Gastroesophageal sphincter (tissue), 4 donors: ENCODE measurements around the gene MROH2B. TPM values are rescaled to one million over a fixed set of nuclear protein-coding genes. Genes with fewer than 3 reads are reported as not detected.

Source experiments
- ATAC-seq: fragments of 150-250 bp; one replicate; pipeline ENCODE4 v1.9.1; 2016; ENCODE audit warnings: mild to moderate bottlenecking, moderate library complexity
- H3K27ac ChIP-seq, 4 donors: fragments of 200-600 bp; sonication (generic) in 3 of 4; 1 replicate in 3 of 4; 2 replicates in 1 of 4; pipeline ENCODE4 v1.5.1; 2016 to 2019
- H3K27me3 ChIP-seq: fragments of 200-600 bp; sonication (generic); one replicate; pipeline ENCODE4 v1.5.1; 2019
- H3K36me3 ChIP-seq, 2 donors: fragments of 200-600 bp; sonication (generic); one replicate each; pipeline ENCODE4 v1.5.1; 2019; ENCODE audit warnings: control low read depth in 1 of 2
- H3K4me1 ChIP-seq, 3 donors: fragments of 200-600 bp; sonication (generic); 1 replicate in 2 of 3; 2 replicates in 1 of 3; pipeline ENCODE4 v1.5.1; 2016 to 2019; ENCODE audit warnings: control low read depth in 2 of 3
- H3K4me3 ChIP-seq, 2 donors: fragments of 200-600 bp; sonication (generic); one replicate each; pipeline ENCODE4 v1.5.1; 2019; ENCODE audit warnings: mild to moderate bottlenecking in 1 of 2, moderate library complexity in 1 of 2
- H3K9me3 ChIP-seq, 3 donors: fragments of 200-600 bp; sonication (generic); one replicate each; pipeline ENCODE4 v1.5.1; 2017 to 2019; ENCODE audit warnings: control low read depth in 2 of 3
- EP300 ChIP-seq: sonication (generic); formaldehyde crosslinking; IDR thresholded peaks from one replicate; pipeline ENCODE4 v1.6.1; 2017; ENCODE audit warnings: antibody characterized with exemption, mild to moderate bottlenecking
- POLR2A ChIP-seq, 2 donors: fragments of 450-650 bp; IDR thresholded peaks; one replicate each; pipeline ENCODE4 v1.6.1; 2017; ENCODE audit warnings: antibody characterized with exemption in 2 of 2, mild to moderate bottlenecking in 2 of 2, moderate library complexity in 1 of 2
- POLR2AphosphoS5 ChIP-seq: sonication (generic); formaldehyde crosslinking; IDR thresholded peaks from one replicate; pipeline ENCODE4 v1.6.1; 2017; ENCODE audit warnings: antibody characterized with exemption
- WGBS, 2 donors: methylation state at CpG; one replicate each; pipeline ENCODE4 v1.1.5; 2018; ENCODE audit warnings: low coverage in 1 of 2; 5-methylcytosine and 5-hydroxymethylcytosine counted together
- total RNA-seq, 4 donors: library from RNA; depleted of rRNA; stranded (reverse); fragments of >200 nt; gene quantifications; one replicate each; pipeline ENCODE4 v1.1.0, GENCODE V29; 2016
- TF ChIP-seq, protein P1 (sequence below), 4 experiments: fragments of 200-600 bp in 2 of 4; fragments of 450-650 bp in 2 of 4; sonication (generic) in 1 of 4; IDR thresholded peaks; one replicate each; pipeline ENCODE4 v1.5.1; 2017 to 2019; ENCODE audit warnings: antibody characterized with exemption in 4 of 4, mild to moderate bottlenecking in 2 of 4, moderate library complexity in 2 of 4

The MROH2B gene
- total RNA-seq, 4 donors from 2014 or later, result not detected

DNA sequence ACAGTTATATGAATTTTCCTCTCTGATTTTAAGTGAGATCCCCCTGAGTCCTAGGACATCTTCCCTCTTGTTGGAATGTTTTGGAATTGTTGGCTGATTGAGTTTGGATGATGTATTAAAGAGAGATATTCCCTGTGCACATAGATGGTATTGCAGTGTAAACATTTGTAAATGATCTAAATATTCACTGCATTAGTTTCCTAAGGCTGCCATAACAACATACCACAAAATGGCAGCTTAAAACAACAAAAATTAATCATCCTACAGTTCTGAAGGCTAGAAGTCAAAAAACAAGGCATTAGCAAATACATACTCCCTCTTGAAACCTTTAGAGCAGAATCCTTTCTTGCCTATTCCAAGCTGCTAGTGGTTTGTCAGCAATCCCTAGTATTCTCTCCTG, 38.0 kb upstream of the MROH2B start:
- Histone ChIP-seq H3K27me3 (no peaks in the 10 kb centered on the region), H3K4me1 (no peaks in the 10 kb centered on the region), H3K36me3 (no peaks in the 10 kb centered on the region), H3K27ac (no peak overlapping the region), H3K9me3 (no peaks in the 10 kb centered on the region), H3K4me3 (no peak overlapping the region)
- no peak for TF ChIP-seq POLR2AphosphoS5
- TF ChIP-seq EP300, result no peak
- TF ChIP-seq POLR2A (IDR thresholded peaks at IDR 0.05), result no peak
- TF ChIP-seq, protein P1, sequence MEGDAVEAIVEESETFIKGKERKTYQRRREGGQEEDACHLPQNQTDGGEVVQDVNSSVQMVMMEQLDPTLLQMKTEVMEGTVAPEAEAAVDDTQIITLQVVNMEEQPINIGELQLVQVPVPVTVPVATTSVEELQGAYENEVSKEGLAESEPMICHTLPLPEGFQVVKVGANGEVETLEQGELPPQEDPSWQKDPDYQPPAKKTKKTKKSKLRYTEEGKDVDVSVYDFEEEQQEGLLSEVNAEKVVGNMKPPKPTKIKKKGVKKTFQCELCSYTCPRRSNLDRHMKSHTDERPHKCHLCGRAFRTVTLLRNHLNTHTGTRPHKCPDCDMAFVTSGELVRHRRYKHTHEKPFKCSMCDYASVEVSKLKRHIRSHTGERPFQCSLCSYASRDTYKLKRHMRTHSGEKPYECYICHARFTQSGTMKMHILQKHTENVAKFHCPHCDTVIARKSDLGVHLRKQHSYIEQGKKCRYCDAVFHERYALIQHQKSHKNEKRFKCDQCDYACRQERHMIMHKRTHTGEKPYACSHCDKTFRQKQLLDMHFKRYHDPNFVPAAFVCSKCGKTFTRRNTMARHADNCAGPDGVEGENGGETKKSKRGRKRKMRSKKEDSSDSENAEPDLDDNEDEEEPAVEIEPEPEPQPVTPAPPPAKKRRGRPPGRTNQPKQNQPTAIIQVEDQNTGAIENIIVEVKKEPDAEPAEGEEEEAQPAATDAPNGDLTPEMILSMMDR (IDR thresholded peaks at IDR 0.05), result no peak
- ATAC-seq, result no peak

DNA sequence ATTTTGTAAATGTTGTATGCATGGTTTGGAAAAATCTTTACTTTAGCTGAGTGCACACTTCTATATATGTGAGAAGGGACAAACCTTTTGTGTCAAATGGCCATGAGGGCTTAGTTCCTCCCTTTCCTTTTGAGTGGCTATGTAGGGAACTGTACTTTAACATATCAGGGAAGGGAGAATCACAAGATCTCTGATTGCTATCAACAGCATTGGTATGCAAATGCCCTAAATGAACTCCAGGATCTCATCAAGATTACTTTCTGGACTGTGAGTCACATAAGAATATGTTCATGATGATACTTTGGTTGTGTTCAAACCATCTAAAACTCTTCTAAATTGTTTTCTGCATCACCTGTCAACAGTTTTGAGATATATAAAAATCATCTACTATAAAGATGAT, 31.2 kb upstream of the MROH2B start:
- Histone ChIP-seq H3K4me1 (no peaks in the 10 kb centered on the region), H3K36me3 (no peaks in the 10 kb centered on the region), H3K27ac (no peak overlapping the region), H3K9me3 (no peaks in the 10 kb centered on the region), H3K27me3 (no peaks in the 10 kb centered on the region), H3K4me3 (no peak overlapping the region)
- no peak for ATAC-seq
- TF ChIP-seq, protein P1 (IDR thresholded peaks at IDR 0.05), result no peak
- TF ChIP-seq EP300, result no peak
- TF ChIP-seq POLR2AphosphoS5, result no peak
- no peak for TF ChIP-seq POLR2A (IDR thresholded peaks at IDR 0.05)

DNA sequence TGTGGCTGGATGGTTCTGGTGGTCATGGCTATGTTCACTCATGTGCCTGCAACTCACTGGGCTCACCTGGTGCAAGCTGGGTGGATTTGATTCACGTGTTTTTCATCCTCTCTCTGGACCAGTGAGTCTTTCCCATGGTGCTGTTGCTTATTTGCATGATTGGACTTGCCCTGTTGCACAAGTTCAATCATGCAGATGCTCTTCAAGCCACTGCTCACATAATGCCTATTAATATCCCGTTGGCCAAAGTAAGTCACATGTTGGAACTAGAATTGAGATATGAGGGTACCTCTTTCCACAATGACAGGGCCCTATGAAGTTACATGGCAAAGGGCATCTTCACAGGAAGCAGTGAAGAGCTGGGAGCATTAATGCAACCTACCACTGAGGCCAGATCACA, 26.5 kb upstream of the MROH2B start:
- Histone ChIP-seq H3K9me3 (no peaks in the 10 kb centered on the region), H3K27me3 (no peaks in the 10 kb centered on the region), H3K4me1 (peaks cover 0 to 5% (median 0%) of the 10 kb centered on the region in 3 donors), H3K4me3 (no peak overlapping the region), H3K36me3 (no peaks in the 10 kb centered on the region), H3K27ac (no peak overlapping the region)
- ATAC-seq, result no peak
- no peak for TF ChIP-seq POLR2A (IDR thresholded peaks at IDR 0.05)
- TF ChIP-seq, protein P1 (IDR thresholded peaks at IDR 0.05), result no peak
- WGBS, 2 donors, result 68% methylated on average over 2 of the region's 2 CpGs; no CpG with 5 or more reads in 1 of the 2 donors

DNA sequence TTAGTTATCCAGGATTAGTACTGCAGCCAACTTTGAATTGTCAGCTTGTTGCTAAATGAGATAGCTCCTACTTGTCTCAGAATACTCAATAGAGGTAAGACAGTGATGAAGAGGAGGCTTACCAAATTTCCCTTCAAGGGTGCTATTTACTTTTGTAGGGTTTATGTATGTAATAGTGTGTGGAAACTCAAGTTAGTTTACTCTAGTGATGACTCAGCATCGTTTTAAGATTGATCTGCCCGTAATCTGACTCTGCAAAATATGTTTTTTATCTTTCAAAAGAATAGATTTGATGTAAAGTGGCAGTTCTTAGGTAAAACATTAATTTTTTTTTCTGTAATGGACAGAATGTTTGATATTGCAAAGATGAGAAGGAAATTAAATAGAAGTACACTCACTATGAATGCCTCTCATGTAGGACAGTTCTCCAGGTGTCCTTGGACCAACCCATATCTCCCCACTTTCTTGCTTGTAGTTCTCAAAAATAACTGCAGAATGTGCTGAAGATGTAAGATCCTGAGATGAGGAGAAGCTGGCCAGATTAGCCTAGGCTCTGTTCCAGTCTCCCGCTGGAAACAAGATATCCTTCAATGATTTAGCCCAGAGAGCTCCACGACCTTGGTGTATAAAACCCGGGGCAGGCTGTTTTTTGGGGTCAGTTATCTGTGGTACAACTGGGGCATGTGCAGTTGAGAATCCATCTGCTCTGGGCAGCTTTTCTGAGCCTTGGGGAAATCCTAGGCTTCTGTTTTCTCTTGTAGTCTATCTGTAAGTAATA, 24.4 kb upstream of the MROH2B start:
- 77 to 85% methylated on average over 3 to 5 of the region's 5 CpGs for WGBS, 2 donors
- Histone ChIP-seq H3K9me3 (no peaks in the 10 kb centered on the region), H3K36me3 (no peaks in the 10 kb centered on the region), H3K4me3 (no peak overlapping the region), H3K4me1 (peaks cover 0 to 5% (median 0%) of the 10 kb centered on the region in 3 donors), H3K27me3 (no peaks in the 10 kb centered on the region), H3K27ac (no peak overlapping the region)
- no peak for ATAC-seq
- TF ChIP-seq POLR2AphosphoS5, result no peak

DNA sequence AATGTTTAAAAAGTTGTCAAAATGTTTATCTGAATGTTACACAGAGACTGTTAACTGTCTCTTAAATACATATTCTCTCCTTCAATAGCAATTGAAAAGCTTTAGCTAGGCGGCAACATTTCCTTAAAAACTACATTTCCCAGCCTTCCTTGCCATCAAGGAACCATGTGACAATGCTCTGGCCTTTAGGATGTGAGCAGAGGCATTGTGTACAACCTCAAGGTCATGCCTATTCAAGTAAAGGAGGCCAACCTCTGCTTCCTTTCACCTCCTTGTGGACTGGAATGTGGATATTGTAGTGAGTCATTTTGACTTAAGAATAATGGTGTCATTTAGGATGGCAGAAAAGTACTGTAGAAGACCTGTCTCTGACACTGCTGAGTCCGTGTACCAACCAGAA, 23.7 kb upstream of the MROH2B start:
- TF ChIP-seq POLR2A (IDR thresholded peaks at IDR 0.05) (no peak), EP300 (no peak), POLR2AphosphoS5 (no peak)
- TF ChIP-seq, protein P1 (IDR thresholded peaks at IDR 0.05), result no peak
- no peak overlapping the region for H3K4me3 ChIP-seq
- 25 to 58% methylated on average over 1 to 2 of the region's 2 CpGs for WGBS, 2 donors
- H3K27ac ChIP-seq, result no peak overlapping the region
- ATAC-seq, result no peak
- no peaks in the 10 kb centered on the region for H3K9me3 ChIP-seq
- no peaks in the 10 kb centered on the region for H3K27me3 ChIP-seq
- H3K4me1 ChIP-seq, result peaks cover 0 to 5% (median 0%) of the 10 kb centered on the region in 3 donors
- H3K36me3 ChIP-seq, result no peaks in the 10 kb centered on the region
